Mesenchymal stem cell (in vitro differentiated cells and primary cell): ENCODE results near the gene C2CD4C.

Experiments
- DNase-seq: peaks from one replicate; pipeline ENCODE4 v3.0.0-alpha.2; 2013
- H2AFZ ChIP-seq: one replicate; pipeline ENCODE4 v1.6.1; 2013; ENCODE audit warnings: low read depth, mild to moderate bottlenecking, control low read depth, inconsistent platforms, low read length, moderate library complexity
- H2AK5ac ChIP-seq: 2 replicates; pipeline ENCODE4 v1.6.1; 2013; ENCODE audit warnings: low read length, moderate library complexity, mild to moderate bottlenecking, inconsistent platforms; ENCODE audit not compliant: severe bottlenecking
- H2BK120ac ChIP-seq: one replicate; pipeline ENCODE4 v1.6.1; 2013; ENCODE audit warnings: low read depth, mild to moderate bottlenecking, inconsistent platforms, low read length, moderate library complexity
- H2BK12ac ChIP-seq, 2 experiments: one replicate each; pipeline ENCODE4 v1.6.1; 2013; ENCODE audit warnings: inconsistent platforms in 2 of 2, low read length in 2 of 2, mild to moderate bottlenecking in 2 of 2, moderate library complexity in 2 of 2, control low read depth in 1 of 2
- H2BK15ac ChIP-seq: one replicate; pipeline ENCODE4 v1.6.1; 2013; ENCODE audit warnings: mild to moderate bottlenecking, low read depth, inconsistent platforms; ENCODE audit not compliant: poor library complexity, severe bottlenecking
- H2BK5ac ChIP-seq: 2 replicates; pipeline ENCODE4 v1.6.1; 2013; ENCODE audit warnings: low read depth, mild to moderate bottlenecking, low read length, control low read depth, inconsistent platforms; ENCODE audit not compliant: poor library complexity, severe bottlenecking
- H3K14ac ChIP-seq, 2 experiments: one replicate each; pipeline ENCODE4 v1.6.1; 2013; ENCODE audit warnings: inconsistent platforms in 2 of 2, low read length in 2 of 2, control low read depth in 1 of 2, mild to moderate bottlenecking in 1 of 2, moderate library complexity in 1 of 2
- H3K18ac ChIP-seq, 2 experiments: one replicate each; pipeline ENCODE4 v1.6.1; 2013; ENCODE audit warnings: inconsistent platforms in 2 of 2, low read length in 2 of 2, control low read depth in 1 of 2, low read depth in 1 of 2, mild to moderate bottlenecking in 1 of 2
- H3K23ac ChIP-seq, 2 experiments: one replicate each; pipeline ENCODE4 v1.6.1; 2013; ENCODE audit warnings: inconsistent platforms in 2 of 2, low read length in 2 of 2, mild to moderate bottlenecking in 2 of 2, moderate library complexity in 2 of 2, control low read depth in 1 of 2
- H3K27ac ChIP-seq: 2 replicates; pipeline ENCODE4 v1.5.1; 2013; ENCODE audit warnings: mild to moderate bottlenecking, moderate library complexity, low read length, control low read depth, inconsistent platforms; ENCODE audit not compliant: poor library complexity, severe bottlenecking
- H3K27me3 ChIP-seq, 2 experiments: 2 replicates each; pipeline versions ENCODE4 v1.6.1 to v1.7.0; 2013; ENCODE audit warnings: low read length in 2 of 2, mild to moderate bottlenecking in 2 of 2, moderate library complexity in 2 of 2, control low read depth in 1 of 2, inconsistent platforms in 1 of 2; ENCODE audit not compliant: control insufficient read depth in 1 of 2, insufficient read depth in 1 of 2
- H3K36me3 ChIP-seq, 2 experiments: 2 replicates each; pipeline versions ENCODE4 v1.6.1 to v1.7.0; 2013; ENCODE audit warnings: low read length in 2 of 2, control low read depth in 1 of 2, inconsistent platforms in 1 of 2, low read depth in 1 of 2, mild to moderate bottlenecking in 1 of 2; ENCODE audit not compliant: insufficient read depth in 2 of 2, control insufficient read depth in 1 of 2
- H3K4ac ChIP-seq, 2 experiments: one replicate each; pipeline ENCODE4 v1.6.1; 2013; ENCODE audit warnings: inconsistent platforms in 2 of 2, low read length in 2 of 2, mild to moderate bottlenecking in 2 of 2, moderate library complexity in 2 of 2, control low read depth in 1 of 2, low read depth in 1 of 2
- H3K4me1 ChIP-seq: 2 replicates; pipeline ENCODE4 v1.6.1; 2013; ENCODE audit warnings: low read depth, low read length, control low read depth; ENCODE audit not compliant: control insufficient read depth, insufficient read depth
- H3K4me2 ChIP-seq: 2 replicates; pipeline ENCODE4 v1.6.1; 2013; ENCODE audit warnings: low read length, mild to moderate bottlenecking, inconsistent platforms; ENCODE audit not compliant: poor library complexity, severe bottlenecking
- H3K4me3 ChIP-seq, 2 experiments: 2 replicates each; pipeline versions ENCODE4 v1.5.1 to v1.7.0; 2013; ENCODE audit warnings: low read length in 2 of 2, mild to moderate bottlenecking in 2 of 2, control low read depth in 1 of 2, low read depth in 1 of 2; ENCODE audit not compliant: insufficient read depth in 1 of 2
- H3K79me1 ChIP-seq: replicated peaks from 2 replicates; pipeline ENCODE4 v1.6.1; 2013; ENCODE audit warnings: mild to moderate bottlenecking, control low read depth, low read length, inconsistent platforms; ENCODE audit not compliant: poor library complexity, severe bottlenecking
- H3K9ac ChIP-seq: 2 replicates; pipeline ENCODE4 v1.7.0; 2013; ENCODE audit warnings: mild to moderate bottlenecking, low read length, moderate library complexity
- H3K9me3 ChIP-seq: 2 replicates; pipeline ENCODE4 v1.7.0; 2013; ENCODE audit warnings: mild to moderate bottlenecking, low read length; ENCODE audit not compliant: control insufficient read depth
- H4K8ac ChIP-seq: one replicate; pipeline ENCODE4 v1.6.1; 2013; ENCODE audit warnings: inconsistent platforms, mild to moderate bottlenecking, low read length, moderate library complexity
- H4K91ac ChIP-seq: one replicate; pipeline ENCODE4 v1.6.1; 2013; ENCODE audit warnings: mild to moderate bottlenecking, low read length, inconsistent platforms
- WGBS: methylation state at CpG from one replicate; pipeline ENCODE4 v1.1.7; 2013; ENCODE audit warnings: mixed read lengths; 5-methylcytosine and 5-hydroxymethylcytosine counted together

C2CD4C gene

GRCh38 chr19:455851-456546, 47.1 kb upstream of the C2CD4C start:
- H3K27me3 ChIP-seq: peaks cover 0 to 18% of the 10 kb centered on the region in 2 experiments
- no peak overlapping the region for H2BK15ac ChIP-seq
- H3K4me1 ChIP-seq: peaks cover 10% of the 10 kb centered on the region
- H3K4ac ChIP-seq: no peak overlapping the region
- H3K23ac ChIP-seq: no peak overlapping the region
- DNase-seq: no peak
- WGBS: 91% methylated on average over 31 of the region's 31 CpGs
- H3K4me2 ChIP-seq: no peak overlapping the region
- H3K14ac ChIP-seq: no peak overlapping the region
- H3K27ac ChIP-seq: no peak overlapping the region
- no peak overlapping the region for H2AK5ac ChIP-seq
- no peaks in the 10 kb centered on the region for H3K36me3 ChIP-seq
- no peak overlapping the region for H2AFZ ChIP-seq
- no peak overlapping the region for H2BK120ac ChIP-seq
- no peak overlapping the region for H2BK12ac ChIP-seq
- no peak overlapping the region for H3K4me3 ChIP-seq
- H3K18ac ChIP-seq: no peak overlapping the region
- H4K91ac ChIP-seq: no peak overlapping the region
- H3K9ac ChIP-seq: no peak overlapping the region
- no peaks in the 10 kb centered on the region for H3K9me3 ChIP-seq
- no peak overlapping the region for H2BK5ac ChIP-seq
- no peak overlapping the region for H4K8ac ChIP-seq
- no peaks in the 10 kb centered on the region for H3K79me1 ChIP-seq

DNA sequence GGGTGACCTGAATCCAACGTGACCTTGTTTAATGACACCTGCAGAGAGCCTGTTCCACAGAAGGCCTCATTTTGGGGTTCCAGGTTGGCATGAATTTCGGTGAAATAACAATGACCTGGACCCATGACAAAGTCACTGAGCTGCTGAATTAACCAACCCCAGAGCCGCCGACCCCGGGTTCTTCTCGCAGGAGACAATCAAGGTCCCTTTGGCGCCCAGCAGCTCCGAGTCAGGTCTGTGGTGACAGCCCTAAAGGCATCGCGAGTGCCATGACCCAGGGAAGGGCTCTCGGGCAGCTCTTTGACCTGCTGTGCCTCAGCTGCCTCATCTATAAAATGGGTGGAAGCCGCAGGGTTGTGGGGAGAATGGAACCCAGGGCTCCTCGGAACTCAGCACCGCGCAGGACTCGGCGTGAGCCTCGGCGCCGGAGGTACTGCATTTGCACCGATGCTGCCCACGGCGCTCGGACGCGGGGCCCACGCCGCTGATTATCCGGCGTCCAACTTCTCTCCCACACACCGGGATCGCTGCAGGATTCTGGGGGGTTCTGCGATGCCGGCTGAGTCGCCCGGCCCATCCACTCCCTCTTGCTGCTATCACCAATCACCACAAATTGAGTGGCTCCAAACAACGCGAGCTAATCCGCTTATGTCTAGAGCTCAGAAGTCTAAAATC, 46.2 kb upstream of the C2CD4C start:
- Histone ChIP-seq H3K4me2 (no peak overlapping the region), H2BK120ac (no peak overlapping the region), H2BK5ac (no peak overlapping the region), H3K9ac (no peak overlapping the region), H3K18ac (no peak overlapping the region), H3K23ac (no peak overlapping the region), H3K9me3 (no peaks in the 10 kb centered on the region), H2AFZ (no peak overlapping the region), H2BK12ac (no peak overlapping the region), H3K14ac (no peak overlapping the region), H3K27ac (no peak overlapping the region), H3K4me1 (peaks cover 4% of the 10 kb centered on the region), H3K36me3 (no peaks in the 10 kb centered on the region), H3K27me3 (peaks cover 0 to 18% of the 10 kb centered on the region in 2 experiments), H2BK15ac (no peak overlapping the region), H4K91ac (no peak overlapping the region), H3K4me3 (no peak overlapping the region), H4K8ac (no peak overlapping the region), H2AK5ac (no peak overlapping the region), H3K4ac (no peak overlapping the region), H3K79me1 (no peaks in the 10 kb centered on the region)
- 97% methylated on average over 39 of the region's 39 CpGs for WGBS
- DNase-seq: no peak

GRCh38 chr19:453606-454005, 44.7 kb upstream of the C2CD4C start:
- Histone ChIP-seq H3K4me3 (no peak overlapping the region), H3K79me1 (no peaks in the 10 kb centered on the region), H3K4me1 (no peaks in the 10 kb centered on the region), H3K14ac (no peak overlapping the region), H3K4ac (no peak overlapping the region), H2BK15ac (no peak overlapping the region), H3K36me3 (no peaks in the 10 kb centered on the region), H2AFZ (no peak overlapping the region), H3K18ac (no peak overlapping the region), H2AK5ac (no peak overlapping the region), H3K9me3 (no peaks in the 10 kb centered on the region), H3K9ac (no peak overlapping the region), H2BK120ac (no peak overlapping the region), H3K4me2 (no peak overlapping the region), H3K23ac (no peak overlapping the region), H4K8ac (no peak overlapping the region), H4K91ac (no peak overlapping the region), H2BK5ac (no peak overlapping the region), H2BK12ac (no peak overlapping the region), H3K27ac (no peak overlapping the region), H3K27me3 (peaks cover 0 to 10% of the 10 kb centered on the region in 2 experiments)
- 94% methylated on average over 22 of the region's 22 CpGs for WGBS
- DNase-seq: no peak

DNA sequence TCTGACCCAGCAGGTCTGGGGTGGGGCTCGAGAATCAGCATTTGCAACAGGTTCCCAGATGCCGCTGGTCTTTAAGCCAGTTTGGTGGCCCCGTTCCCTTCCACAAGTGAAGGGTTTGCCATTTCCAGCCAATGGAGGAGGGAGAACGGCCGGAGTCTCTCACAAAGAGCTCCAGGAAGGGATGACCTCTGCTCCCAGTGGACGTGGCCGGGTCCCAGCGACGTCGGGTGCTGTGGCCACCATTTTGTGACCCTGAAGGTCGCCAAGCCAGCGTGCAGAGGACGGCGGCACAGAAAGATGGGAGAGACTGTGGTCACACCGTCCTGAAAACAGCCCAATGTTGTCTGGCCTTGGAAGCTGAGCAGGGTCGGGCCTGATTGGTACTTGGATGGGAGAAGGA, 43.9 kb upstream of the C2CD4C start:
- WGBS: 88% methylated on average over 16 of the region's 16 CpGs
- H3K9me3 ChIP-seq: no peaks in the 10 kb centered on the region
- H3K23ac ChIP-seq: no peak overlapping the region

More for the DNA sequence above, 43.9 kb upstream of the C2CD4C start:
- H3K27me3 ChIP-seq: peaks cover 0 to 10% of the 10 kb centered on the region in 2 experiments
- no peaks in the 10 kb centered on the region for H3K79me1 ChIP-seq
- H3K9ac ChIP-seq: no peak overlapping the region
- H2AK5ac ChIP-seq: no peak overlapping the region
- no peak overlapping the region for H2BK5ac ChIP-seq
- H3K36me3 ChIP-seq: no peaks in the 10 kb centered on the region
- H4K8ac ChIP-seq: no peak overlapping the region
- no peak overlapping the region for H3K4ac ChIP-seq
- no peak for DNase-seq
- H2BK15ac ChIP-seq: no peak overlapping the region
- H3K4me2 ChIP-seq: no peak overlapping the region
- H2BK120ac ChIP-seq: no peak overlapping the region
- H3K4me1 ChIP-seq: no peaks in the 10 kb centered on the region
- no peak overlapping the region for H2AFZ ChIP-seq
- no peak overlapping the region for H3K14ac ChIP-seq
- no peak overlapping the region for H4K91ac ChIP-seq
- no peak overlapping the region for H3K4me3 ChIP-seq
- no peak overlapping the region for H2BK12ac ChIP-seq
- no peak overlapping the region for H3K27ac ChIP-seq
- no peak overlapping the region for H3K18ac ChIP-seq
